ENCODE results near the gene CCDC13.

DNA sequence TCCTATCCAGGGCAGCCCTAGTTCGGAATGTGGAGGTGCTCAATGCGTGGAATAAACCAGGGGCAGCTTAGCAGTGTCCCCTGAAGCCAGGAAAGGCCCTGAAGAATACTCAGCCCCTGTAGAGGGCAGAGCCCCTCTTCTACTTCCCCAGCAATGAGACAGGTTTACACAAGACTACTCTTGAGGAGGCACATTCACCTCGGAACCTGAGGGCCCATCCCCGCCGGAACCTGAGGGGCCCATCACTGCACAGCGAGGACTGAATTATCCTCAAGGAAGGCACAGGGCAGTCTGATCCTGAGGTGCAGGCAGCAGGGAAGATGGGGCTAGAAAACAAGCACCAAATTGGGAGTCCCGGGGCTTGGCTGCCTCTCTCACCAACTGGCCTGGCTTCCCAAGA is 22.2 kb downstream of the CCDC13 start:
- TF ChIP-seq, protein P1, sequence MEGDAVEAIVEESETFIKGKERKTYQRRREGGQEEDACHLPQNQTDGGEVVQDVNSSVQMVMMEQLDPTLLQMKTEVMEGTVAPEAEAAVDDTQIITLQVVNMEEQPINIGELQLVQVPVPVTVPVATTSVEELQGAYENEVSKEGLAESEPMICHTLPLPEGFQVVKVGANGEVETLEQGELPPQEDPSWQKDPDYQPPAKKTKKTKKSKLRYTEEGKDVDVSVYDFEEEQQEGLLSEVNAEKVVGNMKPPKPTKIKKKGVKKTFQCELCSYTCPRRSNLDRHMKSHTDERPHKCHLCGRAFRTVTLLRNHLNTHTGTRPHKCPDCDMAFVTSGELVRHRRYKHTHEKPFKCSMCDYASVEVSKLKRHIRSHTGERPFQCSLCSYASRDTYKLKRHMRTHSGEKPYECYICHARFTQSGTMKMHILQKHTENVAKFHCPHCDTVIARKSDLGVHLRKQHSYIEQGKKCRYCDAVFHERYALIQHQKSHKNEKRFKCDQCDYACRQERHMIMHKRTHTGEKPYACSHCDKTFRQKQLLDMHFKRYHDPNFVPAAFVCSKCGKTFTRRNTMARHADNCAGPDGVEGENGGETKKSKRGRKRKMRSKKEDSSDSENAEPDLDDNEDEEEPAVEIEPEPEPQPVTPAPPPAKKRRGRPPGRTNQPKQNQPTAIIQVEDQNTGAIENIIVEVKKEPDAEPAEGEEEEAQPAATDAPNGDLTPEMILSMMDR (IDR thresholded peaks at IDR 0.05) = no peak
- TF ChIP-seq EZH2phosphoT487 (IDR thresholded peaks at IDR 0.05) = no peak
- TF ChIP-seq EZH2 (IDR thresholded peaks at IDR 0.05) = no peak

Measured in neural progenitor cell (in vitro differentiated cells).